Central memory CD8-positive, alpha-beta T cell (primary cell): ENCODE measurements around the gene STING1.

Experiments used
- ATAC-seq: fragments of 150-1000 bp; cut with Tn5 transposase; replicated peaks from 2 replicates; pipeline ENCODE4 v1.10.0; 2022; ENCODE audit warnings: mild to moderate bottlenecking, moderate FRiP score, moderate number of reproducible peaks; ENCODE audit not compliant: poor library complexity, severe bottlenecking; ENCODE audit errors: extremely low read depth
- DNase-seq, 2 donors: peaks; one replicate each; pipeline ENCODE4 v3.0.0; 2021; ENCODE audit warnings: low spot score in 2 of 2
- H3K27ac Mint-ChIP-seq: one replicate; pipeline ENCODE4 v1.8.0; 2022; ENCODE audit warnings: low read depth, mild to moderate bottlenecking, moderate library complexity, mixed read lengths
- H3K27me3 Mint-ChIP-seq: one replicate; pipeline ENCODE4 v1.8.0; 2022; ENCODE audit warnings: mixed read lengths
- H3K36me3 Mint-ChIP-seq: one replicate; pipeline ENCODE4 v1.8.0; 2022; ENCODE audit warnings: mild to moderate bottlenecking, moderate library complexity, mixed read lengths; ENCODE audit not compliant: insufficient read depth
- H3K4me1 Mint-ChIP-seq: one replicate; pipeline ENCODE4 v1.8.0; 2022; ENCODE audit warnings: mixed read lengths
- H3K4me3 Mint-ChIP-seq: one replicate; pipeline ENCODE4 v1.8.0; 2022; ENCODE audit warnings: mild to moderate bottlenecking, moderate library complexity, mixed read lengths
- H3K9me3 Mint-ChIP-seq: one replicate; pipeline ENCODE4 v1.8.0; 2022; ENCODE audit warnings: mixed read lengths

The STING1 gene

DNA sequence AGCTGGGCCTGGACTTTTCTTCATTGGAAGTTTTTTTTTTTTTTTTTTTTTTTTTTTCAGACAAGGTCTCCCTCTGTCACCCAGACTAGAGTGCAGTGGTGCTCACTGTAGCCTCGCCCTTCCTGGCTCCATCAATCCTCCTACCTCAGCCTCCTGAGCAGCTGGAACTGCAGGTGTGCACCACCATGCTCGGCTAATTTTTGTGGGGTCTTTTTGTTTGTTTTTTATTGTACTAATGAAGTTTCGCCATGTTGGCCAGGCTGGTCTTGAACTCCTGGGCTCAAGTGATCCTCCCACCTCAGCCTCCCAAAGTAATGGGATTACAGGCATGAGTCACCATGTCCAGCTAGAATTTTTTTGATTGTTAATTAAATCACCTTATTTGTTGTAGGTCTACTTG is 46.9 kb downstream of the STING1 start:
- no peak for ATAC-seq
- Mint-ChIP-seq H3K9me3 (no peaks in the 10 kb centered on the region), H3K36me3 (peaks cover 10% of the 10 kb centered on the region), H3K27me3 (no peaks in the 10 kb centered on the region), H3K4me1 (peaks cover 28% of the 10 kb centered on the region), H3K27ac (no peak overlapping the region), H3K4me3 (no peak overlapping the region)
- no peak for DNase-seq

DNA sequence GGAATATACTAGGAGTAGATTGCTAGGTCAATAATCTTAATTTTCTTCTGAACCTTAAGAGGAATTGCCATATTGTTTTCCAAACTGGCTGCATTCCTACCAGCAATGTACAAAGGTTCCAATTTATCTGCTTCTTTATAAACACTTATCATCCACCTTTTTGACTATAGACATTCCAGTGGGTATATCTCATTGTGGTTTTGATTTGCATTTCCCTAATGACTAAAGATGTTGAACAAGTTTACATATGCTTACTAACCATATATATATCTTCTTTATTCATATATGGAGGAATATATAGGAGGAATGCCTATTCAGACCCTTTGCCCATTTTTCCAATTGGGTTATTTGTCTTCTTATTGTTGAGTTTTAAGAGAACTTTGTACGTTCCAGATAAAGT is 50.9 kb downstream of the STING1 start:
- Mint-ChIP-seq H3K4me3 (no peak overlapping the region), H3K27me3 (no peaks in the 10 kb centered on the region), H3K4me1 (no peaks in the 10 kb centered on the region), H3K27ac (peak overlapping the region; percentile 27), H3K36me3 (peaks cover 8% of the 10 kb centered on the region), H3K9me3 (no peaks in the 10 kb centered on the region)
- DNase-seq, result no peak
- no peak for ATAC-seq

DNA sequence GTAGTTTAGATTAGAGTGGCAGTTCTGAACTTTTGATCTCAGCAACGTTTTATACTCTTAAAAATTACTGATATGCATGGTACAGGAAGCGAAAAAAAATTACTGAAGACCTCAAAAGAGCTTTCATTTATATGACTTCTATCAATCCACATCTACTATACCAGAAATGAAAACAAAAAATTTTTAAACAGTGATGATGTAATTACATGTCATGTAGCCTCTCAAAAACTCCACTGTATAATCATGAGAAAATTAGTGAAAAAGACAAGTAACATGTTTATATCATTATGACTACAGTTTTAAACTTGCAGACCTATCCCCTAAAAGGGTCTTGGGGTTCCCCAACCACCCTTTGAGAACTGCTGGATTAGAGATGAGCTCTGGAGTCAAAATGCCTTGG is 52.5 kb downstream of the STING1 start:
- no peaks in the 10 kb centered on the region for H3K27me3 Mint-ChIP-seq
- no peaks in the 10 kb centered on the region for H3K9me3 Mint-ChIP-seq
- DNase-seq (no peak), ATAC-seq (no peak)
- H3K4me1 Mint-ChIP-seq, result no peaks in the 10 kb centered on the region
- no peak overlapping the region for H3K4me3 Mint-ChIP-seq
- no peak overlapping the region for H3K27ac Mint-ChIP-seq
- peaks cover 7% of the 10 kb centered on the region for H3K36me3 Mint-ChIP-seq

DNA sequence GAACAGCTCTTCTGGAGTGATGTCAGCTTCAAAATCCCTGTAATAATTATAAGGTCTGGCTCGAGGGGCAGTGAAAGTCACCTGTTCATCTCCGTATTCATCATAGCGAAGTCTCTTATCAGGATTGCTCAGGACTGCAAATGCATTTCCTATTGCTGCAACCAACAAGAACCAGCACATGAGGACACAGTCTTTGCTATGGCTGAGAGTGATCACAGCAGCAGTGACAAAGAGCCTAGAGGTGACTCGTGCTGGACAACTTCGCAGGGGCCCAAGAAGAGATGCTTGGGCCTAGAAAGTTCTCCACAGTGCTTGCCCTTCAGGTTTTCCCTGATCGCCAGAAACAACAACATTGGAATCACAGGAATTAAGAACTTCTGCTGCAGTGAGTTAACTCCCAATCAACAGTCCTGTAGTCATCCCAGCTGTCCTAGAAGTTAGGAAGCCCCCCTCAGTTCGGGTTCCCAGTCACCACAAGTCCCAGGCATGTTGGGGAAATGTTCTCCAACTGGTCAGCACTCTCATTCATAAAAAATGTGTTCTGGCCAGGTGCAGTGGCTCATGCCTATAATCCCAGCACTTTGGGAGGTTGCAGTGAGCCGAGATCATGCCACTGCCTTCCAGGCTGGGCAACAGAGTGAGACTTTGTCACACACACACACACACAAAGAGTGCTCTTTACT is 56.2 kb downstream of the STING1 start:
- Mint-ChIP-seq H3K27ac (no peak overlapping the region), H3K4me3 (no peak overlapping the region), H3K4me1 (peaks cover 7% of the 10 kb centered on the region), H3K9me3 (no peaks in the 10 kb centered on the region), H3K36me3 (peaks cover 8% of the 10 kb centered on the region), H3K27me3 (no peaks in the 10 kb centered on the region)
- DNase-seq (no peak), ATAC-seq (no peak)
